Sigmoid colon (tissue), 7 donors: ENCODE data around the gene GLIPR2. TPM values are rescaled to one million over a fixed set of nuclear protein-coding genes. Genes with fewer than 3 reads are reported as not detected.

Experiments used
- DNase-seq: peaks from one replicate; pipeline ENCODE4 v3.0.0-alpha.2; 2019
- H3K27ac ChIP-seq, 4 donors: fragments of 200-600 bp; sonication (generic); one replicate each; pipeline ENCODE4 v1.5.1; 2016 to 2019; ENCODE audit warnings: mild to moderate bottlenecking in 1 of 4
- H3K27me3 ChIP-seq, 3 donors: fragments of 200-600 bp; sonication (generic); one replicate each; pipeline ENCODE4 v1.5.1; 2019; ENCODE audit warnings: mild to moderate bottlenecking in 1 of 3
- H3K36me3 ChIP-seq, 4 donors: fragments of 200-600 bp; sonication (generic); one replicate each; pipeline ENCODE4 v1.5.1; 2016 to 2019
- H3K4me1 ChIP-seq, 4 donors: fragments of 200-600 bp; sonication (generic); one replicate each; pipeline ENCODE4 v1.5.1; 2017 to 2019
- H3K4me3 ChIP-seq, 4 donors: fragments of 200-600 bp; sonication (generic); one replicate each; pipeline ENCODE4 v1.5.1; 2017 to 2019; ENCODE audit warnings: mild to moderate bottlenecking in 2 of 4, moderate library complexity in 1 of 4
- H3K9me3 ChIP-seq, 4 donors: fragments of 200-600 bp in 3 of 4; sonication (generic) in 3 of 4; one replicate each; pipeline versions ENCODE4 v1.5.1 to v1.6.1; 2013 to 2019
- EP300 ChIP-seq, 4 donors: sonication (generic); formaldehyde crosslinking; IDR thresholded peaks; one replicate each; pipeline ENCODE4 v1.6.1; 2017; ENCODE audit warnings: antibody characterized with exemption in 4 of 4
- POLR2A ChIP-seq, 2 donors: fragments of 450-650 bp; IDR thresholded peaks; one replicate each; pipeline ENCODE4 v1.6.1; 2016; ENCODE audit warnings: antibody characterized with exemption in 2 of 2, mild to moderate bottlenecking in 2 of 2, moderate library complexity in 2 of 2
- POLR2AphosphoS5 ChIP-seq, 4 donors: sonication (generic); formaldehyde crosslinking; IDR thresholded peaks; one replicate each; pipeline ENCODE4 v1.6.1; 2017; ENCODE audit warnings: antibody characterized with exemption in 4 of 4
- WGBS, 2 donors: extraction: QIAGEN DNeasy Blood & Tissue Kit; methylation state at CpG; one replicate each; pipeline ENCODE4 v1.1.7; 2013; 5-methylcytosine and 5-hydroxymethylcytosine counted together
- intact Hi-C: fragments of 100-400 bp; cut with DNase I; formaldehyde crosslinking; loops from one replicate; pipeline ENCODE4 v1.15.1; 2023
- polyA plus RNA-seq, 3 donors: library from polyadenylated mRNA; stranded (reverse); fragments of 200-250 nt; gene quantifications; one replicate each; pipeline ENCODE4 v1.2.3, GENCODE V29; 2013
- total RNA-seq, 4 donors: library from RNA; depleted of rRNA; stranded (reverse); fragments of >200 nt; gene quantifications; one replicate each; pipeline ENCODE4 v1.1.0, GENCODE V29; 2016
- TF ChIP-seq, protein P1 (sequence below), 4 experiments: fragments of 450-650 bp in 3 of 4; fragments of 200-600 bp in 1 of 4; IDR thresholded peaks; one replicate each; pipeline ENCODE4 v1.5.1; 2016 to 2019; ENCODE audit warnings: antibody characterized with exemption in 4 of 4, mild to moderate bottlenecking in 3 of 4, moderate library complexity in 2 of 4
- donor health status: healthy with polysubstance abuse.
- donor health status: Bipolar disorder and iron deficiency.
- donor health status: healthy.

The GLIPR2 gene
- total and polyA plus RNA-seq, 7 donors = 29.8 to 90.6 (median 57.3) TPM

DNA sequence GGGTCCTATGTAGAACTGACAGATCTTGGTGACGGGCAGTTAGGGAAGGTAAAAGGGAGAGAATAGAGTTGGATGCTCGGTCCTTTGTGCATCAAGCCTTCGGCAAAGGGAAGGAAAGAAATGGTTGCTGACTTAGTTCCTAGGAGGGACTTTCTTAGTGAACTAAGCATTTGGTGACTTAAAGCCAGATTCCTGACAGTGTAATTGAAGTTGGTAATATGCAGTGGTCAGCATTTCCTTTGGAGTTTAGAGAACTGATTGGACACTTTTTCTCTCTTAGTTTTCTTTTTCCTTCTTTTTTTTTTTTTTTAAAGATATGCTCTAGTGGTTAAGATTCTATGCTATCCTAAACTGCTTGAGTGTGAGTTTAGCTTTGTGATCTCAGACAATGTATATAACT, 56.5 kb downstream of the GLIPR2 start:
- TF ChIP-seq, protein P1, sequence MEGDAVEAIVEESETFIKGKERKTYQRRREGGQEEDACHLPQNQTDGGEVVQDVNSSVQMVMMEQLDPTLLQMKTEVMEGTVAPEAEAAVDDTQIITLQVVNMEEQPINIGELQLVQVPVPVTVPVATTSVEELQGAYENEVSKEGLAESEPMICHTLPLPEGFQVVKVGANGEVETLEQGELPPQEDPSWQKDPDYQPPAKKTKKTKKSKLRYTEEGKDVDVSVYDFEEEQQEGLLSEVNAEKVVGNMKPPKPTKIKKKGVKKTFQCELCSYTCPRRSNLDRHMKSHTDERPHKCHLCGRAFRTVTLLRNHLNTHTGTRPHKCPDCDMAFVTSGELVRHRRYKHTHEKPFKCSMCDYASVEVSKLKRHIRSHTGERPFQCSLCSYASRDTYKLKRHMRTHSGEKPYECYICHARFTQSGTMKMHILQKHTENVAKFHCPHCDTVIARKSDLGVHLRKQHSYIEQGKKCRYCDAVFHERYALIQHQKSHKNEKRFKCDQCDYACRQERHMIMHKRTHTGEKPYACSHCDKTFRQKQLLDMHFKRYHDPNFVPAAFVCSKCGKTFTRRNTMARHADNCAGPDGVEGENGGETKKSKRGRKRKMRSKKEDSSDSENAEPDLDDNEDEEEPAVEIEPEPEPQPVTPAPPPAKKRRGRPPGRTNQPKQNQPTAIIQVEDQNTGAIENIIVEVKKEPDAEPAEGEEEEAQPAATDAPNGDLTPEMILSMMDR (IDR thresholded peaks at IDR 0.05) = no peak
- TF ChIP-seq POLR2AphosphoS5 (IDR thresholded peaks at IDR 0.05) = no peak
- TF ChIP-seq EP300 (IDR thresholded peaks at IDR 0.05) = no peak
- TF ChIP-seq POLR2A (IDR thresholded peaks at IDR 0.05) = no peak
- no peak for DNase-seq
- WGBS, 2 donors = 73% methylated on average over 3 of the region's 3 CpGs
- Histone ChIP-seq H3K4me1 (peaks cover 0 to 46% (median 41%) of the 10 kb centered on the region in 4 donors), H3K27me3 (no peaks in the 10 kb centered on the region), H3K9me3 (no peaks in the 10 kb centered on the region), H3K36me3 (peaks cover 0 to 12% (median 0%) of the 10 kb centered on the region in 4 donors), H3K27ac (peak overlapping the region in 2 of 4 donors; percentile 17 to 19), H3K4me3 (peak overlapping the region in 2 of 4 donors; percentile 11 to 92)
- intact Hi-C loops = loop anchor here (5.0 kb wide), 2 partner anchors 134 to 294 kb away; no protein-coding TSS in a partner anchor

DNA sequence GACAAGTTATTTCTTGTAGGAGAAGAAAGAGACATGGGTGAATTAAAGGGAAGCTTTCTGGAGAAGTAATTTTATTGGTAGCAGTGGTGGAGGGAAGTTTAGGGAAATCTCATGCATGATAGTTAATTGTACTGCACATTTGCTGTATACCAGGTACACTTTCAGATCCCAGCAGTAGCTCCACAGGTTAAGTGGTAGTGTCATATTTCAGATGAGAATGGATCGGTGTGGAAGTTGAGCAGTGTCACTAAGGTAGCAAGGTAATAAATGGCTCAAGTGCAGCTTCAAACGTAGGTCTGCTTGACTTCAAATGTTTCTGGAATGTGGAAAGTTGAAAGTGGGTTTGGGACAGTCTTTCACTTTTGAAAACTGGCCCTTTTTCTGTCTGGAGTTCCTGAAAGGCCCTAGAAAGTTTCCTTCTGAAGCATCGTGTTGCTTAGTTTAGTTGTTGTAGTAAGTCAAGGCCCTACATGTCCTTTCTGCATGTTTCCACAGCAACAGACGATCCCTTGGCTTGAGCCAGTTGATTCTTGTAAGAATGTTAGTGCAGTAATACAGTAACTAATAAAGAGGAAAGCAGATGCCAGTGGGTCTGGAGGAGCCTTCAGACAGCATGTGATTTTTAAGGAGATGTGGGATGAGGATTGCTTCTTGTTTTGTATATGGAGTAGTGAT, 57.9 kb downstream of the GLIPR2 start:
- TF ChIP-seq, protein P1 (IDR thresholded peaks at IDR 0.05) = no peak
- TF ChIP-seq POLR2AphosphoS5 (IDR thresholded peaks at IDR 0.05) (no peak), EP300 (IDR thresholded peaks at IDR 0.05) (no peak), POLR2A (IDR thresholded peaks at IDR 0.05) (no peak)
- Histone ChIP-seq H3K4me1 (peaks cover 0 to 46% (median 41%) of the 10 kb centered on the region in 4 donors), H3K27me3 (no peaks in the 10 kb centered on the region), H3K36me3 (peaks cover 3 to 26% (median 8%) of the 10 kb centered on the region in 4 donors), H3K27ac (peak overlapping the region in 2 of 4 donors; percentile 17 to 39), H3K4me3 (no peak overlapping the region), H3K9me3 (no peaks in the 10 kb centered on the region)
- 40 to 62% methylated on average over 4 of the region's 4 CpGs for WGBS, 2 donors
- no peak for DNase-seq
- intact Hi-C loops = loop anchor here (5.0 kb wide), 2 partner anchors 133 to 293 kb away; no protein-coding TSS in a partner anchor

DNA sequence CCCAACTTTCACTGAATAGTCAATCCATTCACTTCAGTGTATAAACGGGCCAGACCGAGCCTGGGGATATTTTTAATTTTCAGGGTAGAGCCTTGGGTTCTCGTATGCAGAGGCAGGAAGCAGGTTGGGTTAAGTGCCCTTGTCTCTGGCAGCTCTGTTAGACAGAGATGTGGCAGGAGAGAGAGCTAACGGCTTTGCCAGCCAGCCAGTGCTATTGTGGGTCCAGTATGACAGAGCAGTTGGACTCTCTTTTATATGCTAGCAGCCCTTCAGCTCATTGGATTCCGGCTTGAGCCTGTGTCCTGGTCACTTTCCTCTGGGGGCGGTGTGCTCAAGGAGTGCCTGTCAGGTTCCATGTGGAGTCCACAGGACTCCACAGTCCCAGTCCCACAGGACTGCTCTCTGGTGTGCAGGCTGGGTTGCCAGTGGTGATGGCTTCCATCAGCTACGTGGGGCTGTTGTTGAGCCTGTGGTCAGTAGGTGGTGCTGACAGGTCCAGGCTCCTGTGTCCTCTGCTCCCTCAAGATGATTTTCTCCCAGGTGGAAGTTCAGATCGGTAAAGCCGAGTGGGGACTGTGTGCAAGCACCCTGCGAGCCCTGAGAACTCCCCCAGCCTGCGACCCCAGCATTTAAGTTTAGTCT, 68.5 kb downstream of the GLIPR2 start:
- WGBS, 2 donors = 87 to 89% methylated on average over 11 of the region's 11 CpGs
- peaks cover 22 to 99% (median 73%) of the 10 kb centered on the region in 4 donors for H3K36me3 ChIP-seq
- no peak overlapping the region for H3K4me3 ChIP-seq
- TF ChIP-seq POLR2A (IDR thresholded peaks at IDR 0.05) = no peak
- peaks cover 0 to 24% (median 12%) of the 10 kb centered on the region in 4 donors for H3K4me1 ChIP-seq
- peak; percentile 50 for DNase-seq
- H3K9me3 ChIP-seq = no peaks in the 10 kb centered on the region
- intact Hi-C loops = no loop called here
- no peak overlapping the region for H3K27ac ChIP-seq
- H3K27me3 ChIP-seq = no peaks in the 10 kb centered on the region

DNA sequence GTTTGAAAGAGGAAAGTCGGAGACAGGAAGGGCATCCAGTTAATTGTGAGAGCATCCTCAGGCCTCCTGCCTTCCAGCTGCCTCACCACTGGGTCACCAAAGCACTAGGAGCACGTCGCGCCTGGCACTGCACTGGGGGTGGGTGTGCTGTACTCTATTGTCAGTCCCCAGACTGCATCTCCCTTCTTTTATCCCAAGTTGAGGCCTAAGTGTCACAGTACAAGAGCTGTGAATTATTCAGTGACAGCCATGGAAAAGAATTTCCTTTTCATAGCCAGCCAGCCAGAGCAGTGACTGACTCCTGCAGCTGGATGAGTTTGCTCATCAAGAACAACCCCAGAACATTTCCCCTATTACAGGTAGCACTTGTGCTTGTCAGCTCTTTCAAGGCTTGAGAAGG, 70.5 kb downstream of the GLIPR2 start:
- H3K4me3 ChIP-seq = no peak overlapping the region
- peak; percentile 20 for DNase-seq
- peaks cover 0 to 38% (median 13%) of the 10 kb centered on the region in 4 donors for H3K4me1 ChIP-seq
- H3K27ac ChIP-seq = peak overlapping the region in 1 of 4 donors; percentile 8
- 90 to 93% methylated on average over 4 of the region's 4 CpGs for WGBS, 2 donors
- intact Hi-C loops = no loop called here
- TF ChIP-seq, protein P1 (IDR thresholded peaks at IDR 0.05) = no peak
- no peak for TF ChIP-seq POLR2A (IDR thresholded peaks at IDR 0.05)
- H3K27me3 ChIP-seq = no peaks in the 10 kb centered on the region
- H3K36me3 ChIP-seq = peaks cover 15 to 99% (median 62%) of the 10 kb centered on the region in 4 donors
- H3K9me3 ChIP-seq = no peaks in the 10 kb centered on the region

DNA sequence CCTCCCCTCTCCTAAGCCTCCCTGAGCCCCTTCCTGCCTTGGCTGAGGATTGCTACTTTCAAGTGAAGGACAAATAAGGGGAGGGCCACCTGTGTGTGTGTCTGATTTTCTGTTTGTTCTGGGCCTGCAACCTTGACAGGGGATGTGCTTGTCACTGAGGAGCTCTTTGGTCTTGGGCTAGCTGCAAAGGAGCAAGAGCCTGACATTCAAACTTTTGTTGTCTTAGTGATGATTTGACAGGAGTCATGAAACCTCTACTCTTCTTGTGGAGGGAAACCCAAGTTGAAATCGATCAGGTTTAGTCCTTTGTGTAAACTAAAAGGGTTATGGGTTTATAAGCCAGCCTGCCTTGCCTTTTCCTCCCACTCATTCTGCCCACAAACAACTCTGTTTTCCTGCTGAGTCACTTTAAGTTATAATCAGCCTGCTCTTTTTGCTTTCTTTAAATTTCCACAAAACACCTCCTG, 71.0 kb downstream of the GLIPR2 start:
- TF ChIP-seq, protein P1 (IDR thresholded peaks at IDR 0.05) = no peak
- TF ChIP-seq POLR2A (IDR thresholded peaks at IDR 0.05) (no peak), EP300 (IDR thresholded peaks at IDR 0.05) (no peak), POLR2AphosphoS5 (IDR thresholded peaks at IDR 0.05) (no peak)
- no peak for DNase-seq
- Histone ChIP-seq H3K36me3 (peaks cover 10 to 99% (median 59%) of the 10 kb centered on the region in 4 donors), H3K4me3 (no peak overlapping the region), H3K9me3 (no peaks in the 10 kb centered on the region), H3K27ac (peak overlapping the region in 1 of 4 donors; percentile 8), H3K4me1 (peaks cover 0 to 38% (median 13%) of the 10 kb centered on the region in 4 donors), H3K27me3 (no peaks in the 10 kb centered on the region)
- intact Hi-C loops = no loop called here
- WGBS, 2 donors = 13 to 15% methylated on average over 1 of the region's 1 CpG
